Fibroblast of lung (primary cell): ENCODE results near the gene SORCS2.

Experiments
- EZH2 ChIP-seq: IDR thresholded peaks from 2 replicates; pipeline ENCODE4 v1.5.1; 2012; ENCODE audit warnings: low read length, control low read depth, mild to moderate bottlenecking; ENCODE audit errors: missing control alignments
- TF ChIP-seq, protein P1 (sequence below), 2 donors: IDR thresholded peaks in 1 of 2; conservative IDR thresholded peaks in 1 of 2; 1 replicate in 1 of 2; 2 replicates in 1 of 2; pipeline ENCODE4 v1.5.1; 2011 to 2012; ENCODE audit warnings: low read length in 2 of 2, control low read depth in 1 of 2, inconsistent platforms in 1 of 2, low read depth in 1 of 2, mild to moderate bottlenecking in 1 of 2

DNA sequence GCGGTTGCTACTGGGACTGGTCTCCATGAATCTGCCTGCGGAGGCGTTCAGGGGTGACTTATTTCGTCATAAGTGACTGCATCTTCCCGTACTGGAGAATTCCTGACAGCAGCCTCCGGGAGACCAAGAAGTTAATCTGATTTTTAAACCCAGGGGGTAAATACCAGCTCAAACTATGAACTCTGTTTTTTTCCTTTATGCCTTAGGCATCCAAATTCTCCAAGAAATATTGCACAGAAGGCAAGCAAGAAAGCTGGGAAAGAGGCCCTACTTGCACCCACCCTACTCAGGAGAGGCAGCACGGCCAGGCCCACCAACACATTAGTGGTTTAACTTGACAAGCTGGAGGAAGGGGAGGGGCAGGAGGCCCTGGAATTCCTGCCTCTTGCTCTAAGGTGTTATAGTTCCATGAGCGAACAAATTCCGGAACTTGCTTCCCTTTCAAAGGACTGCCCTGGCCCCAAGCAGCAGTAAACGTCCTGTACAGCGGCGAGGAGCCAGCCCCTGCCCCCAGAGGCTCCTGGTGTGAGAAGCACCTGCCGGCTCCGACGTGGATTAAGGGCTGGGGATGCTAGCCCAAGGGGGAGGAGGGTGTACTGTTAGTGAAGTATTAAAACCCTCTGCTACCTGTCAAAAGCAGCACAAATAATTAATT lies 570.2 kb downstream of the SORCS2 start:
- TF ChIP-seq, protein P1, sequence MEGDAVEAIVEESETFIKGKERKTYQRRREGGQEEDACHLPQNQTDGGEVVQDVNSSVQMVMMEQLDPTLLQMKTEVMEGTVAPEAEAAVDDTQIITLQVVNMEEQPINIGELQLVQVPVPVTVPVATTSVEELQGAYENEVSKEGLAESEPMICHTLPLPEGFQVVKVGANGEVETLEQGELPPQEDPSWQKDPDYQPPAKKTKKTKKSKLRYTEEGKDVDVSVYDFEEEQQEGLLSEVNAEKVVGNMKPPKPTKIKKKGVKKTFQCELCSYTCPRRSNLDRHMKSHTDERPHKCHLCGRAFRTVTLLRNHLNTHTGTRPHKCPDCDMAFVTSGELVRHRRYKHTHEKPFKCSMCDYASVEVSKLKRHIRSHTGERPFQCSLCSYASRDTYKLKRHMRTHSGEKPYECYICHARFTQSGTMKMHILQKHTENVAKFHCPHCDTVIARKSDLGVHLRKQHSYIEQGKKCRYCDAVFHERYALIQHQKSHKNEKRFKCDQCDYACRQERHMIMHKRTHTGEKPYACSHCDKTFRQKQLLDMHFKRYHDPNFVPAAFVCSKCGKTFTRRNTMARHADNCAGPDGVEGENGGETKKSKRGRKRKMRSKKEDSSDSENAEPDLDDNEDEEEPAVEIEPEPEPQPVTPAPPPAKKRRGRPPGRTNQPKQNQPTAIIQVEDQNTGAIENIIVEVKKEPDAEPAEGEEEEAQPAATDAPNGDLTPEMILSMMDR (conservative IDR thresholded peaks at IDR 0.05 in 1 of 2, IDR thresholded peaks at IDR 0.05 in 1 of 2; ENCODE audit: low read depth in 1 of 2, low read length in 2 of 2) = no peak
- no peak for TF ChIP-seq EZH2
